Naive thymus-derived CD8-positive, alpha-beta T cell (primary cell): Measurements from ENCODE around the gene NEDD4L. TPM values are rescaled to one million over a fixed set of nuclear protein-coding genes. Genes with fewer than 3 reads are reported as not detected.

Experiments used
- ATAC-seq, 2 donors: fragments of 150-1000 bp; cut with Tn5 transposase in 1 of 2; sonication (Bioruptor Pico), chemical (Tn5 transposase) in 1 of 2; 1 replicate in 1 of 2; 2 replicates in 1 of 2; pipeline ENCODE4 v1.10.0; 2021; ENCODE audit warnings: mild to moderate bottlenecking in 2 of 2, moderate library complexity in 2 of 2
- POLR2A ChIA-PET: fragments of 350-600 bp; sonication (Branson Sonifier 250); formaldehyde crosslinking; loops from one replicate; lab custom pipeline; 2021; ENCODE audit warnings: antibody characterized with exemption; lab: Charles Lee
- DNase-seq, 10 donors: peaks; one replicate each; pipeline versions ENCODE4 v3.0.0 to v3.0.0-alpha.2; 2020 to 2022
- H3K27ac Mint-ChIP-seq, 10 donors: one replicate each; pipeline ENCODE4 v1.8.0; 2020 to 2022; ENCODE audit warnings: mild to moderate bottlenecking in 10 of 10, mixed read lengths in 10 of 10, moderate library complexity in 4 of 10, inconsistent platforms in 1 of 10
- H3K27me3 Mint-ChIP-seq, 5 donors: one replicate each; pipeline ENCODE4 v1.8.0; 2021 to 2022; ENCODE audit warnings: mixed read lengths in 5 of 5
- H3K36me3 Mint-ChIP-seq, 3 donors: one replicate each; pipeline ENCODE4 v1.8.0; 2020 to 2022; ENCODE audit warnings: mixed read lengths in 3 of 3, mild to moderate bottlenecking in 2 of 3, inconsistent platforms in 1 of 3
- H3K4me1 Mint-ChIP-seq, 4 donors: one replicate each; pipeline ENCODE4 v1.8.0; 2021 to 2022; ENCODE audit warnings: mixed read lengths in 4 of 4
- H3K4me3 Mint-ChIP-seq, 10 donors: one replicate each; pipeline ENCODE4 v1.8.0; 2020 to 2022; ENCODE audit warnings: mild to moderate bottlenecking in 10 of 10, mixed read lengths in 10 of 10, moderate library complexity in 6 of 10, inconsistent platforms in 1 of 10
- H3K9me3 Mint-ChIP-seq, 9 donors: one replicate each; pipeline ENCODE4 v1.8.0; 2020 to 2022; ENCODE audit warnings: mixed read lengths in 9 of 9, mild to moderate bottlenecking in 3 of 9, inconsistent platforms in 1 of 9, moderate library complexity in 1 of 9
- polyA plus RNA-seq, 3 donors: library from polyadenylated mRNA; unstranded; fragments of 300-500 nt; fragmentation: Illumina TruSeq; gene quantifications; one replicate each; pipeline ENCODE4 v1.2.3, GENCODE V29; 2021
- total RNA-seq, 8 experiments: library from RNA in 2 of 8; stranded (reverse) in 2 of 8; gene quantifications; one replicate each; pipeline ENCODE4 v1.2.3 and lab custom pipeline; 2021 to 2026

NEDD4L gene
- total and polyA plus RNA-seq, 5 experiments from 2014 or later = 1.5 to 6.5 (median 3.5) TPM

DNA sequence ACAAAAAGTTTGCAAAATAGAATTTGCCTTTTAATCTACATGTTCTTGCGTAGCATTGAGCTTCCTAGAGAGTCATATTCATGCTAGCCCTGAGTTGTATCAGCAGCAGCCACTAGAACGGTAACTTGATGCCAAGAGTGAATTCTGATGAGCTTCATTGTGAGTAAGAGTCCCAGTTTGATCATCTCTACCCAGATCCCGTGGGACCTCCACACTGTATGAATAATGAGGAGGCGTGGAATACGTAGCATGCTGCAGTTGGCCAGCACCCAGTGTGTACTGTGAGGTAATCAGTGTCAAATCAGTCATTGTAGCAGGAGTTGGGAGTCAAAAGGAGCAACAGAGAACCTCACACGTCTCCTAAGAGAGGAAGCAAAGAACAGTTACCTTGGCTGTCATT lies 197.9 kb downstream of the NEDD4L start:
- H3K9me3 Mint-ChIP-seq = peaks cover 0 to 2% (median 0%) of the 10 kb centered on the region in 9 donors
- peak overlapping the region in 1 of 10 donors; percentile 46 for H3K27ac Mint-ChIP-seq
- H3K4me1 Mint-ChIP-seq = no peaks in the 10 kb centered on the region
- DNase-seq (no peak), ATAC-seq (no peak)
- POLR2A ChIA-PET = no interaction called here
- H3K4me3 Mint-ChIP-seq = no peak overlapping the region
- no peaks in the 10 kb centered on the region for H3K36me3 Mint-ChIP-seq
- H3K27me3 Mint-ChIP-seq = no peaks in the 10 kb centered on the region

DNA sequence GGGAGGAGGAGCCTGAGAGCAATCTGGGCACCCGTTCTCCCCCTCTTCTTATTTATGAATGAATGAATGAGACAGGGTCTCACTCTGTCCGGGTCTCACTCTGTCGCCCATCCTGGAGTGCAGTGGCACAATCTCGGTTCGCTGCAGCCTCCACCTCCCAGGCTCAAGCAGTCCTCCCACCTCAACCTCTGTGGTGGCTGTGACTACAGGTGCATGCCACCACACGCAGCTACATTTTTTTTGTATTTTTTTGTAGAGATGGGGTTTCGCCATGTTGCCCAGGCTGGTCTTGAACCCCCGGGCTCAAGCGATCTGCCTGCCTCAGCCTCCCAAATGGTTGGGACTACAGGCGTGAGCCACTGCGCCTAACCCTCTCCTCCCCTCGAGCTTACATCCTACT lies 198.4 kb downstream of the NEDD4L start:
- Mint-ChIP-seq H3K4me1 (no peaks in the 10 kb centered on the region), H3K36me3 (no peaks in the 10 kb centered on the region), H3K27ac (no peak overlapping the region), H3K27me3 (no peaks in the 10 kb centered on the region), H3K9me3 (peaks cover 0 to 2% (median 0%) of the 10 kb centered on the region in 9 donors), H3K4me3 (no peak overlapping the region)
- POLR2A ChIA-PET = no interaction called here
- DNase-seq (no peak), ATAC-seq (no peak)

DNA sequence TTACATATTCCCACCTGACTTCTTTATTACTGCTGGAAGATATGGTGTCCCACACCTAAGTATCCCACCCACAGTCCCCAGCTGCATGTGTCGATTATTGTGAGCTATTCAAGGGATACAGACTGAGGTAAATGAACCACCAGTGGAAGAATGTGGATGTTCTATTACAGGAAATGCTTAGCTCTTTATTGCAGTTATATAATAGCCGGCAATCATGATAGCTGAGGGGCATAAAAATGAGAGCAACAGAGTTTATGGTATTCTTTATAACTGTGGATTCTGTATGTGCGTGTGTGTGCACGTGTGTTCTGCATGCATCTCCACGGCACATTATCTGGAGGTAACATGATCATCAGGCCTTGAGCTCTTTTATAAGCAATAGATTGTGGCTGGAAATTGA lies 198.9 kb downstream of the NEDD4L start:
- Mint-ChIP-seq H3K9me3 (no peaks in the 10 kb centered on the region), H3K4me1 (peaks cover 0 to 2% (median 0%) of the 10 kb centered on the region in 4 donors), H3K36me3 (peaks cover 0 to 1% (median 0%) of the 10 kb centered on the region in 3 donors), H3K27me3 (peaks cover 0 to 2% (median 0%) of the 10 kb centered on the region in 5 donors), H3K4me3 (no peak overlapping the region), H3K27ac (no peak overlapping the region)
- ATAC-seq (no peak), DNase-seq (no peak)
- POLR2A ChIA-PET = no interaction called here

DNA sequence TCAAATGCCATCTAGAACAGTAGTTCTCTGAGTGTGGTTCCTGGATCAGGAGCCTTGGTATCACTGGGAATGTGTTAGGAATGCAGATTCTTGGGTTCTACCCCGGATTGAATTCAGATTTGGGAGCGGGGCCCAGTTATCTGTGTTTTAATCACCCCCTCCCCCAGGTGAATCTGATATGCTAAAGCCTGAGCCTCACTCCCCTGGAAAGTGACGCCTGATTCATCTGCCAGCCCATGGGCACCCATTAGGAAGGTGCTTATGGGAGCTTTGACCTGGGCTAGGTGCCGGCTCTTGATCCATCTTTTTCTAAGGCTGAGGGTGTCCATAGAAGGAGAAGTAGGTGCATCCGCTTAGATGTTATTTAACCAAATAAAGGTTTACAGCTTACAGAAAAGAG lies 199.4 kb downstream of the NEDD4L start:
- Mint-ChIP-seq H3K27ac (no peak overlapping the region), H3K4me3 (no peak overlapping the region), H3K36me3 (peaks cover 0 to 1% (median 0%) of the 10 kb centered on the region in 3 donors), H3K4me1 (peaks cover 0 to 2% (median 0%) of the 10 kb centered on the region in 4 donors), H3K9me3 (no peaks in the 10 kb centered on the region), H3K27me3 (peaks cover 0 to 2% (median 0%) of the 10 kb centered on the region in 5 donors)
- POLR2A ChIA-PET = no interaction called here
- DNase-seq (no peak), ATAC-seq (no peak)

DNA sequence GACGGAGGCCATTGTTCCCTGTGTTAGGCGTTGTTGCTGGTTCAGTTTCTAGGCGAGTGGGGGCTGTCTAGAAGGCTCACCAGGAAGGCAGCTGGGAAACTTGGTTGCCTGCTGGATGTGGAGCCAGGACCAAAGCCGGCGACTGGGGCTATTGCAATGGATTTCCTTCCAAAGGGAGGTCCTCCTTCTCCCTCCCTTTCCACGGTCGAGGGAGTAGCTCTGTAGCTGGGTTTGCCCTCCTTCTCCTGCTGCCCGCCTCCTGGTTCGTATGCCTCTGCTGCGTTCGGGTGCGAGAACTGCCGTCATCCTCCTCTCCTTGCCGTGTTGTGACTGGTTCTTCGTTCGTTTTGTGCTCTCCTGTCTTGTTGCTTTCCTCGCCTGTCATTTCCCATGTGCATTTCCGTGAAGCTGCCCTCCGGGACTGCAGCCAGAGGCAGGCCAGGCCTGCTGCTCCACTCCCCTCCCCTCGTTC lies 203.4 kb downstream of the NEDD4L start:
- POLR2A ChIA-PET = no interaction called here
- no peak for ATAC-seq
- no peaks in the 10 kb centered on the region for H3K9me3 Mint-ChIP-seq
- no peak overlapping the region for H3K4me3 Mint-ChIP-seq
- H3K27ac Mint-ChIP-seq = no peak overlapping the region
- H3K27me3 Mint-ChIP-seq = peaks cover 0 to 2% (median 0%) of the 10 kb centered on the region in 5 donors
- H3K4me1 Mint-ChIP-seq = peaks cover 0 to 2% (median 0%) of the 10 kb centered on the region in 4 donors
- peaks cover 0 to 1% (median 0%) of the 10 kb centered on the region in 3 donors for H3K36me3 Mint-ChIP-seq
- no peak for DNase-seq

DNA sequence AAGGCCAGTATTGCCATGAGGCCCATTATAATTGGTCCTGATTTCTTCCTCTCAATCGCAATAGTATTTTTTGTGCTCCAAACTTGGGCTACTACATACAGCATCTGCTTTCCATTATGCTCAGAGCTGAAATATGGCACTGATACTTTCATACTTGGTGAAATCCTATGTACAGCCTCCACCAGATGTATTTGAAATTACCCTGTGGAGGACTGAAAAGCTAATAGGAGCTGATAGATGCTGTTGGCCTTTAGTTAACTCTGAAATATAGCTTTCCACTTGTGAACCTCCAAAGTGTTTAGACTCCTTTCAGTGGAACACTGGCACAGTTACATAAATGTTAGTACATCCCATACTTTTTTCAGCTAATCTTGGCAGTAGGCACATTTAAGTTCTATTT lies 205.7 kb downstream of the NEDD4L start:
- H3K4me3 Mint-ChIP-seq = no peak overlapping the region
- no peak for DNase-seq

DNA sequence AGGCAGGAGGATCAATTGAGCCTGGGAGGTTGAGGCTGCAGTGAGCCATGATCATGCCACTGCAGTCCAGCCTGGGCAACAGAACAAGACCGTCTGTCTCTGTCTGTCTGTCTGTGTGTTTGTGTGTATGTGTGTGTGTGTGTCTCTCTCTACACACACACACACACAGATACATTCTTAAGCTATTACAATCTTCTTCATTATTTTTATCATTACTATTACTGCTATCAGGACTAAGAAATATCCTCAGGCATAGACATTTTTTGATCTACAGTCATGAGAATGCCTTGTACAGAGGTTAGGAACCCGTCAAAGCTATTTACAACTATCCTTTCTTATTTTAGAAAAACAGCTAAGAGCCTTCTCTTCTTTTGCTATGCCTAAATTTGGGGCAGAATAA lies 207.4 kb downstream of the NEDD4L start:
- H3K27ac Mint-ChIP-seq = no peak overlapping the region
- no peak for ATAC-seq
- no peak overlapping the region for H3K4me3 Mint-ChIP-seq
- no peaks in the 10 kb centered on the region for H3K9me3 Mint-ChIP-seq
- H3K36me3 Mint-ChIP-seq = peaks cover 0 to 1% (median 0%) of the 10 kb centered on the region in 3 donors
- H3K27me3 Mint-ChIP-seq = peaks cover 0 to 2% (median 0%) of the 10 kb centered on the region in 5 donors
- DNase-seq = no peak
- POLR2A ChIA-PET = no interaction called here
- peaks cover 0 to 2% (median 0%) of the 10 kb centered on the region in 4 donors for H3K4me1 Mint-ChIP-seq

More for the DNA sequence above, 205.7 kb downstream of the NEDD4L start:
- H3K27me3 Mint-ChIP-seq = peaks cover 0 to 2% (median 0%) of the 10 kb centered on the region in 5 donors
- peaks cover 0 to 2% (median 0%) of the 10 kb centered on the region in 4 donors for H3K4me1 Mint-ChIP-seq
- ATAC-seq = no peak
- H3K9me3 Mint-ChIP-seq = no peaks in the 10 kb centered on the region
- H3K36me3 Mint-ChIP-seq = peaks cover 0 to 1% (median 0%) of the 10 kb centered on the region in 3 donors
- POLR2A ChIA-PET = no interaction called here
- no peak overlapping the region for H3K27ac Mint-ChIP-seq

DNA sequence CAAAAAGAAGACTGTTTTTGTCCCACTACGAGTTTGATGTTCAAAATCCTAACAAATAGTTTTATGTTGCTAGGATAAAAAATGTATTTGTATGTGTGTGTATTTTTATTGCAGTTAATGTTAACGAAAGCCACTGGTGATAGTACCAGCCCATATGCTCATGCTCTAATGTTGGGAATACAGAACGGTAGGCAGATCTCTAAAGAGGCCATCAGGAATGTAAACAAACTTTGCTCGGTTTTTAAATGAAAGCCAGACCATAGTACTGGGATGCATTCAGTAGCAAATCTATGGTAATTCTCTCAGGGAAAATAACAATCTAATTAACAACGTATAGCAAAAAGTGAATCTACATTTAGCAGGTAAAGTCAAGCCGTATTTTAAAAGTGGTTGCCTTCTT lies 208.1 kb downstream of the NEDD4L start:
- POLR2A ChIA-PET = no interaction called here
- no peak for DNase-seq

DNA sequence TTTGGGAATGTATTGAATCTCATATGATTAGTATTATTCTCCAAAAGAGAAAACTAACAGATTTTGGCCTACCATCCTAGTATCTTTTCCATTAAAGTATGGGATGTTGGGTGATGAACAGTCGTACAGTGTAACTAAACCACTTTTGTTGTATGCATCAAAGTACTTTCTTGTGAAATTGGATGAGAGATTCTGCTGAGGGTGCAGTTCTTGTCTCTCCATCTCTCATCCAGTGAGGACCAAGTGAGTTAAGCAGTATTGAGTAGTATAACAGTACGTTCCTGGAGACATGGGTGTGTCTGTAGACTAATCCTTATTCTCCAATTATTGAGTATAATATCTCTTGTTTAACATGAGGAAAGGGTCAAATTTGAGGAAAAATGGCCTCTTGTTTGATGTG lies 209.3 kb downstream of the NEDD4L start:
- ATAC-seq (no peak), DNase-seq (no peak)
- no peaks in the 10 kb centered on the region for H3K27me3 Mint-ChIP-seq
- no peaks in the 10 kb centered on the region for H3K9me3 Mint-ChIP-seq
- POLR2A ChIA-PET = no interaction called here
- H3K27ac Mint-ChIP-seq = no peak overlapping the region
- H3K36me3 Mint-ChIP-seq = no peaks in the 10 kb centered on the region
- H3K4me1 Mint-ChIP-seq = no peaks in the 10 kb centered on the region
- no peak overlapping the region for H3K4me3 Mint-ChIP-seq

More for the DNA sequence above, 208.1 kb downstream of the NEDD4L start:
- H3K4me3 Mint-ChIP-seq = no peak overlapping the region
- H3K4me1 Mint-ChIP-seq = peaks cover 0 to 2% (median 0%) of the 10 kb centered on the region in 4 donors
- ATAC-seq = no peak
- H3K27ac Mint-ChIP-seq = no peak overlapping the region
- H3K9me3 Mint-ChIP-seq = no peaks in the 10 kb centered on the region
- H3K36me3 Mint-ChIP-seq = peaks cover 0 to 1% (median 0%) of the 10 kb centered on the region in 3 donors
- peaks cover 0 to 2% (median 0%) of the 10 kb centered on the region in 5 donors for H3K27me3 Mint-ChIP-seq

DNA sequence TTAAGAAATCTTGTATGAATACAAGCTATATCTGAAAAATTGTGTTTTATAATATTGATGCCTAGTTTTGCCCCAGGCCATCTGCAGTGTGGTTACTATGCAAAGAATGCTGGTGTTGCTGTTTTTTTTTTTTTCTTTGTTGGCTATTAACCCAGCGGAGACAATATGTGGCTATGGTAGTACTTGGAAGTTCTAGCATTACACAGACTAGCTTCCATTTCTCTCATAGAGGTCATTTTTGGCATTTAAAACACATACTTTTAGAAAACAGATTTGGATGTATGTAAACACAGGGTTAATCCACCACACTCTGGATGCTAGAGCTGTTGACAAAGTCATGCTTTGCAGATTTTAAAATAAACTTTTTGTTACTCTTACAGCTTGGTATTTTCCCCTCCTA lies 209.8 kb downstream of the NEDD4L start:
- H3K9me3 Mint-ChIP-seq = no peaks in the 10 kb centered on the region
- POLR2A ChIA-PET = no interaction called here
- H3K27me3 Mint-ChIP-seq = no peaks in the 10 kb centered on the region
- ATAC-seq = no peak
- H3K4me3 Mint-ChIP-seq = no peak overlapping the region
- H3K27ac Mint-ChIP-seq = no peak overlapping the region
- DNase-seq = no peak
- no peaks in the 10 kb centered on the region for H3K36me3 Mint-ChIP-seq
- H3K4me1 Mint-ChIP-seq = no peaks in the 10 kb centered on the region

DNA sequence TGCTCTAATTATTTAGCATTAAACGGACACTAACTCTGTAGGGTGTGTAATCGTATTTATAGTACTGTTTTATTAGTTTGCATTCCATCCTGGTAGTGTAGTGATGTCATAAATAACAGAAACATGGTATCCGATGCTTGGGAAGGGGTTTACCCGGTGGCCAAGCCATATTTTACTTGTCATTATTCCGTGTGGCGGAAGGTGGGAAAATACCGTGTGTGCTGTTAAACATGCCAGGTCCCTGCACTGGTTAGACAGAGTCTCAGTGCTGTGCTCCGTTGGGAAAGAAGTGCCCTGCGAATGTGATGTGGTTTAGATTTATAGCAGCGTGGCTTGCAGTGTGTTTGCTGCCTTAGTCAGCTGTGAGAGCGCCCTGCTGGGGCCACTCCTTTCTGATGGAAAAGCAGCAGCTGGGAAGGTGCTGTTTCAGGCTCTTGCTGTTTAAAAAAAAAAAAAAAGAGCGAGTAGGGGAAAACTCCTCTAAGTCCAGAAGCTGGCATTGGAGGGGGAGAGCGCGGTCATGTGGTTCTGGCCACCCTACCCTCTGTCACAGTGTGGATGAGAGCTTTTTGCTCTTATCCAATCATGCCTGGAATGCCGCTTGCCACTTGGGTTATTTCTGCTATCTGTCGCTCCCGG lies 211.0 kb downstream of the NEDD4L start:
- Mint-ChIP-seq H3K27me3 (no peaks in the 10 kb centered on the region), H3K27ac (no peak overlapping the region), H3K4me1 (no peaks in the 10 kb centered on the region), H3K9me3 (peaks cover 0 to 1% (median 0%) of the 10 kb centered on the region in 9 donors), H3K4me3 (no peak overlapping the region), H3K36me3 (no peaks in the 10 kb centered on the region)
- POLR2A ChIA-PET = no interaction called here
- DNase-seq (no peak), ATAC-seq (no peak)

DNA sequence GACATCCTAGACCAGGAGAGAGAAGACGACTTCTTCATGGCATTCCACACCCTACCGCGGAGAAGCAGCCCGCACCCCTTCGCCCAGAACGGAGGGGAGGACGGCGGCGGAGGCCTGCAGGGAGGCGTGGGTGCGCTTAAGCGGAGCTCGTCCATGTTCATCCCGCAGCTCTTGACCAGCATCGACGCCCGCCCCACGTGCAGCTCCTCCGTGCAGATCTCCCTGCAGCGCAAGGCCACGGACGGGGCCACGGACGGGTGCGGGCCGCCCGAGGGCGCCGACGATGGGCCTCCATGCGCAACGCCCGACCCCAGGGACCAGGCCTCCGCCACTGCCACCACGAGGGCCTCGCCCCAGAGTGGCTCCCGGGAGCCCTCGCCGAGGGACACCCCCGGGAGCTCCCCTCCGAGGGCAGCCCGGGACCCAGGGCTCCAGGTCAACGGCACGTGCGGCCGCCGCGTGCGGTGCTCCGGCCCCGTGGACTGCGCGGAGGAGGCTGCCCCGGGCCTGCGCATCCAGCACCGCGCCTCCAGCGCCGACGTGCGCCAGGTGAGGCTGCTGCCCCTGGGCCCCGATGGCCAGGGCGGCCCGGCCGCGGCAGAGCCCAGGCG lies 211.8 kb downstream of the NEDD4L start:
- H3K4me3 Mint-ChIP-seq = no peak overlapping the region
- no peak for ATAC-seq
- no peaks in the 10 kb centered on the region for H3K36me3 Mint-ChIP-seq
- POLR2A ChIA-PET = no interaction called here
- H3K4me1 Mint-ChIP-seq = no peaks in the 10 kb centered on the region
- peaks cover 0 to 1% (median 0%) of the 10 kb centered on the region in 9 donors for H3K9me3 Mint-ChIP-seq
- peak in 1 of 10 donors; percentile 11 for DNase-seq
- H3K27me3 Mint-ChIP-seq = no peaks in the 10 kb centered on the region
- H3K27ac Mint-ChIP-seq = peak overlapping the region in 1 of 10 donors; percentile 15

DNA sequence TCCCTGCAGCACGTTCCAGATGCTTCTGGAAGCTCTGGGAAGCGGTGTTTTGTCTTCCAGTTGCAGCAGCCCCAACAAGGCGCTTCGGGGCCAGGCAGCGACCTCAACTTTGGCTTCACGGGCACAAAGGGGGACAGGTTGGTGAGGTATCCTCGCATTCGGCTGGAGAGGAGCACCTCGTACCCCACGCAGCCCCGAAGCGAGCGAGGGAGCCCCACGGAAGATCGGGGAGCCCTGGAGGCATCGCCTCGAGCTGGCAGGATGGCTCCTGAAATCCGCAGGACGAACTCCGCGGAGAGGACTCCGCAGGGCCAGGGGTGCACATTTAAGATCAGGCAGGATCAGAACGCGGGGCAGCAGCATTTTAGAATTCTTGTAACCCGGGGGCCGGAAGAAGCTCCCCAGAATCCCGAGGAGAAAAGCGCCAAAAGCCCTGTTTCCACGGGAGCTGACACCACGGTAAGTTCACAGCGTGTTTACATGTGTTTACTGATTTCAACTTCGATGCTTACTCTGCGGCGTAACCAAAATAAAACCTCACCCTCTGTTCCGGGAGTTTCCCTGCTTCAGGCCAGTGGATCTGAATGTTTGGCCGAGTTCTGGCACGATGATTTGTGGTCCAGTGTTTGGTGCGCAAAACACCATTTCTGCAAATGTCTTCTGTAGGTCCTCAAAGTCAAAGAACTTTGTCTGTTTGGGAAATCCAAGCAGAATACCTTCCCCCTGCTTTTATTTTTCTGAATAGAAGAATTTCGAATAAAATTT lies 212.5 kb downstream of the NEDD4L start:
- no peak for DNase-seq
- peak overlapping the region in 2 of 10 donors; percentile 21 to 32 for H3K27ac Mint-ChIP-seq
- H3K36me3 Mint-ChIP-seq = no peaks in the 10 kb centered on the region
- H3K27me3 Mint-ChIP-seq = no peaks in the 10 kb centered on the region
- no peak for ATAC-seq
- peaks cover 0 to 1% (median 0%) of the 10 kb centered on the region in 9 donors for H3K9me3 Mint-ChIP-seq
- H3K4me3 Mint-ChIP-seq = no peak overlapping the region
- POLR2A ChIA-PET = no interaction called here
- no peaks in the 10 kb centered on the region for H3K4me1 Mint-ChIP-seq
